IMR-90 (cell line): ENCODE measurements around the gene FYB2. TPM values are rescaled to one million over a fixed set of nuclear protein-coding genes. Genes with fewer than 3 reads are reported as not detected.

ENCODE experiments used
- ATAC-seq: fragments of 200-7000 bp; cut with Tn5 transposase; 2 replicates; pipeline ENCODE4 v1.9.1; 2020; ENCODE audit warnings: low read depth, mild to moderate bottlenecking, moderate library complexity
- BruUV-seq: library from RNA; stranded (reverse); fragments of 400-500 nt; replicated peaks from 2 replicates; lab custom pipeline; 2021; lab: Mats Ljungman, UMichigan
- CTCF ChIA-PET: fragments of 300-600 bp; formaldehyde crosslinking; extraction: SDS; loops from one replicate; lab custom pipeline; 2021; ENCODE audit warnings: antibody characterized with exemption; lab: Yijun Ruan, JAX
- POLR2A ChIA-PET: fragments of 300-600 bp; sonication (Branson Sonifier 250); formaldehyde crosslinking; loops from one replicate; lab custom pipeline; 2022; ENCODE audit warnings: antibody characterized with exemption; ENCODE audit not compliant: unreplicated experiment; lab: Charles Lee
- DNase-seq: peaks from one replicate; pipeline ENCODE4 v3.0.0; 2013
- H2AFZ ChIP-seq: replicated peaks from 2 replicates; pipeline ENCODE3; 2013; ENCODE audit warnings: low read length, mild to moderate bottlenecking; ENCODE audit not compliant: poor library complexity
- H2AK5ac ChIP-seq: 2 replicates; pipeline ENCODE4 v1.6.1; 2013; ENCODE audit warnings: low read depth, low read length, inconsistent platforms
- H2AK9ac ChIP-seq: replicated peaks from 2 replicates; pipeline ENCODE3; 2013; ENCODE audit warnings: mild to moderate bottlenecking, low read depth, low read length, moderate library complexity; ENCODE audit not compliant: poor library complexity
- H2BK120ac ChIP-seq: 2 replicates; pipeline ENCODE4 v1.6.1; 2013; ENCODE audit warnings: low read depth, low read length, inconsistent platforms
- H2BK15ac ChIP-seq: 3 replicates; pipeline ENCODE4 v1.6.1; 2013; ENCODE audit warnings: low read depth, low read length, inconsistent platforms
- H2BK20ac ChIP-seq: 2 replicates; pipeline ENCODE4 v1.6.1; 2013; ENCODE audit warnings: low read depth, mild to moderate bottlenecking, inconsistent platforms, low read length, moderate library complexity
- H2BK5ac ChIP-seq: 2 replicates; pipeline ENCODE4 v1.6.1; 2013; ENCODE audit warnings: mild to moderate bottlenecking, low read depth, low read length, inconsistent platforms; ENCODE audit not compliant: poor library complexity, severe bottlenecking
- H3K14ac ChIP-seq: replicated peaks from 2 replicates; pipeline ENCODE4 v1.6.1; 2013; ENCODE audit warnings: low read depth, low read length, inconsistent platforms
- H3K18ac ChIP-seq: 2 replicates; pipeline ENCODE4 v1.6.1; 2013; ENCODE audit warnings: low read depth, low read length, control low read depth
- H3K23ac ChIP-seq: 2 replicates; pipeline ENCODE4 v1.6.1; 2013; ENCODE audit warnings: low read depth, low read length, inconsistent platforms
- H3K27ac ChIP-seq: 2 replicates; pipeline ENCODE4 v1.5.1; 2013; ENCODE audit warnings: mild to moderate bottlenecking, control low read depth, low read length; ENCODE audit not compliant: insufficient read depth
- H3K27me3 ChIP-seq: 2 replicates; pipeline ENCODE4 v1.6.1; 2013; ENCODE audit warnings: low read length; ENCODE audit not compliant: control insufficient read depth, insufficient read depth
- H3K36me3 ChIP-seq: 2 replicates; pipeline ENCODE4 v1.6.1; 2013; ENCODE audit warnings: low read length, mixed read lengths; ENCODE audit not compliant: control insufficient read depth, insufficient read depth
- H3K4ac ChIP-seq: 2 replicates; pipeline ENCODE4 v1.6.1; 2013; ENCODE audit warnings: low read depth, low read length, inconsistent platforms
- H3K4me1 ChIP-seq: 2 replicates; pipeline ENCODE4 v1.6.1; 2013; ENCODE audit warnings: low read length, mixed read lengths; ENCODE audit not compliant: control insufficient read depth, insufficient read depth
- H3K4me2 ChIP-seq: 2 replicates; pipeline ENCODE4 v1.6.1; 2013; ENCODE audit warnings: low read depth, mild to moderate bottlenecking, control low read depth, low read length, moderate library complexity
- H3K4me3 ChIP-seq: 2 replicates; pipeline ENCODE4 v1.5.1; 2013; ENCODE audit warnings: low read depth, mild to moderate bottlenecking, control low read depth, low read length, moderate library complexity; ENCODE audit not compliant: insufficient read depth
- H3K56ac ChIP-seq: 2 replicates; pipeline ENCODE4 v1.6.1; 2013; ENCODE audit warnings: low read length, inconsistent platforms; ENCODE audit not compliant: insufficient read depth; ENCODE audit errors: extremely low read depth
- H3K79me1 ChIP-seq, 2 experiments: 2 replicates each; pipeline ENCODE4 v1.6.1; 2013; ENCODE audit warnings: low read length in 2 of 2, inconsistent platforms in 1 of 2, low read depth in 1 of 2
- H3K9ac ChIP-seq: 2 replicates; pipeline ENCODE4 v1.6.1; 2013; ENCODE audit warnings: low read depth, low read length, control low read depth
- H3K9me1 ChIP-seq: 2 replicates; pipeline ENCODE4 v1.6.1; 2013; ENCODE audit warnings: low read length, inconsistent platforms; ENCODE audit not compliant: insufficient read depth
- H3K9me3 ChIP-seq: 2 replicates; pipeline ENCODE4 v1.6.1; 2013; ENCODE audit warnings: low read length; ENCODE audit not compliant: control insufficient read depth, insufficient read depth
- H4K20me1 ChIP-seq: 2 replicates; pipeline ENCODE4 v1.6.1; 2013; ENCODE audit warnings: low read length, inconsistent platforms; ENCODE audit not compliant: insufficient read depth
- H4K5ac ChIP-seq: 2 replicates; pipeline ENCODE4 v1.6.1; 2013; ENCODE audit warnings: mild to moderate bottlenecking, low read depth, low read length, control low read depth
- H4K8ac ChIP-seq, 2 experiments: 2 replicates each; pipeline ENCODE4 v1.6.1; 2013; ENCODE audit warnings: low read depth in 2 of 2, low read length in 2 of 2, control low read depth in 1 of 2, inconsistent platforms in 1 of 2
- H4K91ac ChIP-seq: 2 replicates; pipeline ENCODE4 v1.6.1; 2013; ENCODE audit warnings: low read depth, low read length, inconsistent platforms; ENCODE audit not compliant: insufficient read depth
- BHLHE40 ChIP-seq: fragments of 150-350 bp; IDR thresholded peaks from 2 replicates; pipeline ENCODE4 v1.6.1; 2016; ENCODE audit warnings: mild to moderate bottlenecking, low read depth, low read length
- CHD1 ChIP-seq: IDR thresholded peaks from 2 replicates; pipeline ENCODE4 v1.6.1; 2012; ENCODE audit warnings: low read depth, low read length, improper control_type of control experiment
- FOS ChIP-seq: fragments of 150-350 bp; IDR thresholded peaks from 2 replicates; pipeline ENCODE4 v1.6.1; 2016; ENCODE audit warnings: low read depth, low read length
- MAZ ChIP-seq: IDR thresholded peaks from 2 replicates; pipeline ENCODE4 v1.6.1; 2012; ENCODE audit warnings: low read depth, mild to moderate bottlenecking, low read length, improper control_type of control experiment, moderate library complexity, borderline replicate concordance
- POLR2A ChIP-seq: IDR thresholded peaks from 2 replicates; pipeline ENCODE4 v1.6.1; 2012; ENCODE audit warnings: mild to moderate bottlenecking, low read depth, low read length
- RAD21 ChIP-seq: IDR thresholded peaks from 2 replicates; pipeline ENCODE4 v1.6.1; 2012; ENCODE audit warnings: low read length, improper control_type of control experiment
- RFX5 ChIP-seq: IDR thresholded peaks from 2 replicates; pipeline ENCODE4 v1.8.0; 2012; ENCODE audit warnings: low read depth, mild to moderate bottlenecking, low read length, moderate library complexity
- SMC3 ChIP-seq: fragments of 150-350 bp; IDR thresholded peaks from 2 replicates; pipeline ENCODE4 v1.6.1; 2016; ENCODE audit warnings: low read depth, mild to moderate bottlenecking, antibody characterized with exemption, low read length, moderate library complexity
- WGBS, 2 experiments: methylation state at CpG; one replicate each; pipeline versions ENCODE4 v1.1.5 to v1.1.7; 2013; ENCODE audit warnings: missing lambda C conversion rate in 2 of 2; ENCODE audit not compliant: insufficient read length in 1 of 2; ENCODE audit errors: extremely low coverage in 2 of 2; 5-methylcytosine and 5-hydroxymethylcytosine counted together
- dilution Hi-C: fragments of 300-500 bp; cut with HindIII; formaldehyde crosslinking; loops from one replicate; pipeline ENCODE4 v1.14.3; 2018; ENCODE audit warnings: low sequenced_read_pairs; ENCODE audit not compliant: unreplicated experiment
- in situ Hi-C: fragments of 300-500 bp; cut with MboI; formaldehyde crosslinking; loops from 3 replicates; pipeline ENCODE4 v1.14.3; 2019; ENCODE audit warnings: low sequenced_read_pairs, inconsistent platforms, mixed read lengths
- intact Hi-C: fragments of 100-400 bp; cut with micrococcal nuclease; formaldehyde crosslinking; loops from 2 replicates; pipeline ENCODE4 v1.10.0; 2022
- polyA plus RNA-seq, 3 experiments: library from polyadenylated mRNA; depleted of rRNA; stranded (reverse); fragments of >200 nt; gene quantifications; 2 replicates each; pipeline ENCODE4 v1.2.3, GENCODE V29; 2012; ENCODE audit warnings: low replicate concordance in 1 of 3
- total RNA-seq: library from RNA; depleted of rRNA; stranded (reverse); fragments of >200 nt; gene quantifications from 2 replicates; pipeline ENCODE4 v1.2.3, GENCODE V29; 2012
- TF ChIP-seq, protein P1 (sequence below): fragments of 150-350 bp; IDR thresholded peaks from 2 replicates; pipeline ENCODE4 v1.6.1; 2017; ENCODE audit warnings: mild to moderate bottlenecking, antibody characterized with exemption, low read length, low read depth
- TF ChIP-seq, protein P2 (sequence below): fragments of 150-350 bp; IDR thresholded peaks from 2 replicates; pipeline ENCODE4 v1.6.1; 2016; ENCODE audit warnings: low read depth, mild to moderate bottlenecking, low read length, moderate library complexity, borderline replicate concordance
- TF ChIP-seq, protein P3 (sequence below): conservative IDR thresholded peaks from 2 replicates; pipeline ENCODE4 v1.5.1; 2012; ENCODE audit warnings: mild to moderate bottlenecking, low read depth, low read length, improper control_type of control experiment

The FYB2 gene
- total and polyA plus RNA-seq, 2 of the 4 experiments (the other 2 are of a cell fraction) = under 0.01 TPM; not detected in 1

DNA sequence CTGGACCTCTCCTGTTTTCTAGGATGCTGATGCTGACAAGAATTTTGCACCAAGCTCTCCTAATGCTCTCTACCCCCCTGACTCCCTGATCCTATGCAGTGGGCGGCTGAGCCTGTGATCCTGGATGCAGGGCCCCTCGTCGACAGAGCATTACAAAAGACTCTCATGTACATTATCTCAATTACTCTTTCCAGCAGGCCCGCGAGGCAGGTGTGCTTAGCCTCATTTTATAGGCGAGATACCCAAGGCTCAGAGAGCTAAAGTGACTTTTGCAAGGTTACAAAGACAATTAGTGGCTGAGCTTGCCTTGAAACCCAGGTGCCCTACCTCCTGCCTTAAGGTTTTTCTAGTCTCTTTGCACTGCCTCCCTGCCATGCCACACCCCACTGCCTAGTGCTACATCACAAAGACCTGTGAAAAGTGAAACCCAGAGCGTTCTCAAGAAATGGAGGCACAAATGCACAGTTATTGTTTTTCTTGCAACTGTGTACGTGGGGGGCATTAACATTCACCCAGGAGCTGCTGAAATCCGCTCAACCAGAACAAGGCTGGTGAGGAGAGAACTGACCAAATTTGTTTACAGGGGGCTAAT lies 25.4 kb upstream of the FYB2 start:
- Histone ChIP-seq H3K9me3 (peaks cover 2% of the 10 kb centered on the region; the same call in 1 of the 2 replicates), H4K91ac (no peak overlapping the region), H3K9ac (no peak overlapping the region), H3K18ac (no peak overlapping the region), H4K8ac (no peak overlapping the region), H4K5ac (no peak overlapping the region), H2AK5ac (no peak overlapping the region), H3K27ac (no peak overlapping the region), H3K4me3 (no peak overlapping the region), H2BK20ac (no peak overlapping the region), H3K23ac (no peak overlapping the region), H3K4ac (no peak overlapping the region), H3K56ac (no peak overlapping the region), H3K79me1 (no peaks in the 10 kb centered on the region), H3K9me1 (no peaks in the 10 kb centered on the region), H2BK120ac (no peak overlapping the region), H2BK15ac (no peak overlapping the region), H2BK5ac (no peak overlapping the region), H3K4me2 (no peak overlapping the region), H3K4me1 (no peaks in the 10 kb centered on the region; the same call in 1 of the 2 replicates), H3K36me3 (no peaks in the 10 kb centered on the region), H4K20me1 (no peaks in the 10 kb centered on the region), H2AK9ac (no peak overlapping the region), H3K27me3 (no peaks in the 10 kb centered on the region), H2AFZ (no peak overlapping the region), H3K14ac (no peak overlapping the region)
- 71% methylated on average over 6 of the region's 9 CpGs; no CpG with 5 or more reads in 1 of the 2 experiments for WGBS, 2 experiments
- DNase-seq (no peak), ATAC-seq (no peak)
- no peak for TF ChIP-seq FOS
- TF ChIP-seq SMC3 = no peak
- TF ChIP-seq, protein P1, sequence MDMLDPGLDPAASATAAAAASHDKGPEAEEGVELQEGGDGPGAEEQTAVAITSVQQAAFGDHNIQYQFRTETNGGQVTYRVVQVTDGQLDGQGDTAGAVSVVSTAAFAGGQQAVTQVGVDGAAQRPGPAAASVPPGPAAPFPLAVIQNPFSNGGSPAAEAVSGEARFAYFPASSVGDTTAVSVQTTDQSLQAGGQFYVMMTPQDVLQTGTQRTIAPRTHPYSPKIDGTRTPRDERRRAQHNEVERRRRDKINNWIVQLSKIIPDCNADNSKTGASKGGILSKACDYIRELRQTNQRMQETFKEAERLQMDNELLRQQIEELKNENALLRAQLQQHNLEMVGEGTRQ = no peak
- TF ChIP-seq CHD1 = no peak
- TF ChIP-seq RAD21 = no peak
- TF ChIP-seq, protein P2, sequence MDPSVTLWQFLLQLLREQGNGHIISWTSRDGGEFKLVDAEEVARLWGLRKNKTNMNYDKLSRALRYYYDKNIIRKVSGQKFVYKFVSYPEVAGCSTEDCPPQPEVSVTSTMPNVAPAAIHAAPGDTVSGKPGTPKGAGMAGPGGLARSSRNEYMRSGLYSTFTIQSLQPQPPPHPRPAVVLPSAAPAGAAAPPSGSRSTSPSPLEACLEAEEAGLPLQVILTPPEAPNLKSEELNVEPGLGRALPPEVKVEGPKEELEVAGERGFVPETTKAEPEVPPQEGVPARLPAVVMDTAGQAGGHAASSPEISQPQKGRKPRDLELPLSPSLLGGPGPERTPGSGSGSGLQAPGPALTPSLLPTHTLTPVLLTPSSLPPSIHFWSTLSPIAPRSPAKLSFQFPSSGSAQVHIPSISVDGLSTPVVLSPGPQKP = no peak
- TF ChIP-seq, protein P3, sequence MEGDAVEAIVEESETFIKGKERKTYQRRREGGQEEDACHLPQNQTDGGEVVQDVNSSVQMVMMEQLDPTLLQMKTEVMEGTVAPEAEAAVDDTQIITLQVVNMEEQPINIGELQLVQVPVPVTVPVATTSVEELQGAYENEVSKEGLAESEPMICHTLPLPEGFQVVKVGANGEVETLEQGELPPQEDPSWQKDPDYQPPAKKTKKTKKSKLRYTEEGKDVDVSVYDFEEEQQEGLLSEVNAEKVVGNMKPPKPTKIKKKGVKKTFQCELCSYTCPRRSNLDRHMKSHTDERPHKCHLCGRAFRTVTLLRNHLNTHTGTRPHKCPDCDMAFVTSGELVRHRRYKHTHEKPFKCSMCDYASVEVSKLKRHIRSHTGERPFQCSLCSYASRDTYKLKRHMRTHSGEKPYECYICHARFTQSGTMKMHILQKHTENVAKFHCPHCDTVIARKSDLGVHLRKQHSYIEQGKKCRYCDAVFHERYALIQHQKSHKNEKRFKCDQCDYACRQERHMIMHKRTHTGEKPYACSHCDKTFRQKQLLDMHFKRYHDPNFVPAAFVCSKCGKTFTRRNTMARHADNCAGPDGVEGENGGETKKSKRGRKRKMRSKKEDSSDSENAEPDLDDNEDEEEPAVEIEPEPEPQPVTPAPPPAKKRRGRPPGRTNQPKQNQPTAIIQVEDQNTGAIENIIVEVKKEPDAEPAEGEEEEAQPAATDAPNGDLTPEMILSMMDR = no peak
- TF ChIP-seq MAZ = no peak
- no peak for TF ChIP-seq BHLHE40
- TF ChIP-seq POLR2A = no peak
- TF ChIP-seq RFX5 = no peak
- dilution Hi-C loops = no loop called here
- intact Hi-C loops = no loop called here
- no TSS peak for BruUV-seq
- in situ Hi-C loops = loop anchor here (25.0 kb wide), 1 partner anchor 643 kb away; no protein-coding TSS in a partner anchor
- POLR2A ChIA-PET = no interaction called here
- CTCF ChIA-PET = interaction anchor here (1.2 kb wide), 1 partner anchor 11 kb away, joined by 3 read pairs; no protein-coding TSS in a partner anchor
